GM12864 (cell line): ENCODE results near the gene IGLL5.
A peak's percentile ranks its signal among the peaks of the same experiment; 100 is the strongest.

Source experiments
- DNase-seq: peaks from one replicate; pipeline ENCODE4 v3.0.0-alpha.2; 2011; ENCODE audit warnings: low read depth
- H3K4me3 ChIP-seq: 2 replicates; pipeline ENCODE4 v1.5.1; 2011; ENCODE audit warnings: mild to moderate bottlenecking, low read depth, low read length, control low read depth
- TF ChIP-seq, protein P1 (sequence below): IDR thresholded peaks from 2 replicates; pipeline ENCODE4 v1.5.1; 2011; ENCODE audit warnings: low read depth, mild to moderate bottlenecking, moderate library complexity, low read length, control low read depth, inconsistent platforms; ENCODE audit errors: missing control alignments

Gene IGLL5

DNA sequence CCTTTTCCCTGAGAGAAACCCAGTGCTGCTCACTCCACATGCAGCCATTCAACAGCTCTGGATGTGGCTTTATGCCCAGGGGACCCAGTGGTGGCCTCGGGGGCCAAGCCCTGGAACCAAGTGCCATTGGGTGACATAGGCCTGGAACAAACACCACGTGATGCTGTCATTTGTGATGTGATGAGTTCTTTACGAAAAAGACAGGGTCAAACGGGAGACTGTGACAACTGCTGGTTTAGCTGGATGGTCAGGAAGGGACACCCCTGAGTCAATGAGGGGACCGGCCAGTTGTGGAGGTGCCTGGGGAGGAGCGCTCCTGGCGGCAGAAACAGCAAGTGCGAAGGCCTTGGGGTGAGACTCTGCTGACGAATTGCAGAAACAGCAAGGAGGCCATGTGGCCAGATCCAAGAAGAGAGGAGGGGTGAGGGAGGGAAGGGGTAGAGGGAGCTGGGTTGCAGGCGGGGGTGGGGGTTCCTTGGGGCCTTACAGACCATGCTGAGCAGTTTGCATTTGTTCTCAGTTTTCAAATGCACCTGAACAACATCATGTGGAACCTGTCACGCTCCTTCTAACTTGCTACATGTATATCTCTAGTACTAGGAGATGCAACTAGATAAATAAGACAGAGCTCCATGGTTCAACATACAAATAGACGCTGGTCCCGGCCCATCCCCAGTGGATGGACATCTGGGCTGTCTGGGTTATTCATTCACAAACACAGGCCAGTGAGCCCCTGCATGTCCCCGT, 56.1 kb downstream of the IGLL5 start:
- no peak overlapping the region for H3K4me3 ChIP-seq
- DNase-seq = no peak
- TF ChIP-seq, protein P1, sequence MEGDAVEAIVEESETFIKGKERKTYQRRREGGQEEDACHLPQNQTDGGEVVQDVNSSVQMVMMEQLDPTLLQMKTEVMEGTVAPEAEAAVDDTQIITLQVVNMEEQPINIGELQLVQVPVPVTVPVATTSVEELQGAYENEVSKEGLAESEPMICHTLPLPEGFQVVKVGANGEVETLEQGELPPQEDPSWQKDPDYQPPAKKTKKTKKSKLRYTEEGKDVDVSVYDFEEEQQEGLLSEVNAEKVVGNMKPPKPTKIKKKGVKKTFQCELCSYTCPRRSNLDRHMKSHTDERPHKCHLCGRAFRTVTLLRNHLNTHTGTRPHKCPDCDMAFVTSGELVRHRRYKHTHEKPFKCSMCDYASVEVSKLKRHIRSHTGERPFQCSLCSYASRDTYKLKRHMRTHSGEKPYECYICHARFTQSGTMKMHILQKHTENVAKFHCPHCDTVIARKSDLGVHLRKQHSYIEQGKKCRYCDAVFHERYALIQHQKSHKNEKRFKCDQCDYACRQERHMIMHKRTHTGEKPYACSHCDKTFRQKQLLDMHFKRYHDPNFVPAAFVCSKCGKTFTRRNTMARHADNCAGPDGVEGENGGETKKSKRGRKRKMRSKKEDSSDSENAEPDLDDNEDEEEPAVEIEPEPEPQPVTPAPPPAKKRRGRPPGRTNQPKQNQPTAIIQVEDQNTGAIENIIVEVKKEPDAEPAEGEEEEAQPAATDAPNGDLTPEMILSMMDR = peak; percentile 53

- TF ChIP-seq, protein P1 = no peak
- no peak overlapping the region for H3K4me3 ChIP-seq
- no peak for DNase-seq
Observed at GRCh38 chr22:22944268-22944985, 56.8 kb downstream of the IGLL5 start.

- DNase-seq = no peak
- H3K4me3 ChIP-seq = no peak overlapping the region
- TF ChIP-seq, protein P1 = no peak
Observed at GRCh38 chr22:22945195-22945594, 57.6 kb downstream of the IGLL5 start.
